Measurements from ENCODE around the gene TGFA.
"Not testable (repeated sequence)": the region's sequence is repeated elsewhere in the genome, so short reads cannot be mapped to it uniquely, and the experiment has no call there.

Gene TGFA

GRCh38 chr2:70490381-70490780 is 63.2 kb downstream of the TGFA start:
- DNase-seq, result no peak

GRCh38 chr2:70489165-70489564 is 64.5 kb downstream of the TGFA start:
- DNase-seq, result no peak

DNA sequence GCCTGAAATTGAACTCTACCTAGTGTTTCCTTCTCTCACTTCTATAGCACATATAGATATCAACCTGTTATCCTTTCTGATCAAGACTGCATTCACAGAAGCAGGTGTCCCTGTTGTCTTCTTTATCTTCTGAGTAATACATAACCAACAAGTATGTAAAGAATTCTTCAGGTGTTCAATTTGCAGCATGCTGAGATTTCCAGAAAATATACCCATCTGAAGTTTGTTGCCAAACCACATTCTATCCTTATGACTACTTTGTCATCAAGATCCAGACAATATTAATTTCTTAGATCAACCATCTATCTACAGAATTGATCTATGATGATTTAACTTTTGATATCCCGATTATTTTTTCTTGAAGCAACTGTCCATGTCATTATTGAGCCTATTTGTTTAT is 69.5 kb downstream of the TGFA start:
- DNase-seq, result no peak

DNA sequence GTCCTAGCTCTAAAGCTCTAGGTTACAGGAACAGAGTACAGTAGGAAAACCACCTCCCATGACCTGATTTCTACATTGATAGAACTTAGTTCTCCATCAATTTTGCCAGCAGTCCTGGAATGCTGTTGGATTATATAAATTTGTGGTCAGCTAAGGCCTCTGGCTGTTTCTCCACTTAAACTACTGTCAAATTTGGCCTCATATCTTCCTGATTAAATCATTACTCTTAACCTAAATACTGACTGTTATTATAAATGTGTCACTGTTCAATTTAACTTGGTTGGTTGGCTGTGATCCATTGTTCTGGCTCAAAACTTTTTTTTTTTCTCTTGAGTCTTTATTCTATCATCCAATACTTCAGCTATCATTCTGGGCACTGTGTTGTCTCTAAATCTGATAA is 71.2 kb downstream of the TGFA start:
- DNase-seq, result no peak

- no peak for DNase-seq
These were observed 73.2 kb downstream of the TGFA start for GRCh38 chr2:70480468-70480867.

GRCh38 chr2:70479816-70480215 is 73.8 kb downstream of the TGFA start:
- DNase-seq, result no peak

- no peak for DNase-seq
These were observed 76.2 kb downstream of the TGFA start for GRCh38 chr2:70477441-70477844.

GRCh38 chr2:70475266-70475665 is 78.4 kb downstream of the TGFA start:
- DNase-seq, result no peak

DNA sequence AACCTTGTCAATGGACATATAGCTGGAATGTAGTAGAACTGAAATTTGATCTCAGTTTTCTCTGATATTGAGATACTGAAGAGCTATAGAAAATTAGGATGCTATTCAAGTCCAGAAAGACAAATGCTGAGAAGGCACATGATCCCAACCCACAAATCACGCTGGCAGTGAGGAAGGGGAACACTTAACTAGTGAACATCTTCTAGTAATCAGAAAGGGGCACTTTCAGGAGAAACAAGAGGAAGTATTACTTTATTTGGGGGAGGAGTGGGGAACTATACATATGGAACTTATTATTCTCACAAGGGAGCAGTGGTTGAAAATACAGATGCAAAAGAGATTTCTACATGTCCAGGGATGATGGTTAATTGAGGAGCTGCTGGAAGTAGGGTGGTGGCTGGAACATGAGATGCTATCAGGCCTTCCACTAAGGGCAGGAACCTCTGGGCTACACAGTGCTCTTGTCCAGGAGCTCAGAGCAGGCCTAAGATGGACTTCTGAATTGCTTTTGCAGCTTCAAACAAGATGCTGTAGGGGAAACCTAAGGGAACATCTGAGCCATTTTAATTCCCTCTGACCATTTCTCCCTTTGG is 79.3 kb downstream of the TGFA start:
- DNase-seq, result no peak

GRCh38 chr2:70473101-70473722 is 80.4 kb downstream of the TGFA start:
- no peak for DNase-seq

DNA sequence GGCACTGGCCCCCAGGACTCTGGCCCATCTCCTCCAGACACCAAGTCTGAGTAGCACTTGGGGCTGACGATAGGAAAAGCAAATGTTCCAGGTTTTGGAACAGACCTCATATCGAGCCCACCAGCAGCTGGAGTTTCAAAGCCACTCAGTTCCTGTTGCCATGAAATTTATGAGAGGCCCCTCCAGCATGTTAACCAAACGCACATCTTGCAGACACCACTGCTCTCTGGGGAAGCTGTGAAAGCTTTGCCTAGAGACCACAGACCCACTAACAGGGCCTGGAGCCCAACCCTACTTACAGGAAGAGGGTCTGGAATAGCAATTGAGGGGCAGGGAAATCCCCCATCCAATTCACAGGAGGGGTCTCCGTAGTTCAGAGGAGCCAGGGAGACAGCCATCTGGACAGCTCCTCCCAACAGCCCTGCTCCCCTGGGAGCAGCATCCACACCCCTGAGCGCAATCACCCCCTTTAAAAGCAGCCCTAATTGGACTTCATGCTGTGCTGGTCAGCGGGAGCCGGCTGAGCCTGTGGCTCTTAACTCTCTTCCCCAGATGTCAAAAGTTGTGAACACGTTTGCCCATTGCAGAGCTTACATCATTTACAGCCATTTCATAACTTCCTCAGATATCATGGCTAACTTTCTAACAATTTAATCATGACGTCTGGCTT is 81.3 kb downstream of the TGFA start:
- DNase-seq, result no peak

- no peak for DNase-seq
These were observed 82.5 kb downstream of the TGFA start for GRCh38 chr2:70471129-70471528.

DNA sequence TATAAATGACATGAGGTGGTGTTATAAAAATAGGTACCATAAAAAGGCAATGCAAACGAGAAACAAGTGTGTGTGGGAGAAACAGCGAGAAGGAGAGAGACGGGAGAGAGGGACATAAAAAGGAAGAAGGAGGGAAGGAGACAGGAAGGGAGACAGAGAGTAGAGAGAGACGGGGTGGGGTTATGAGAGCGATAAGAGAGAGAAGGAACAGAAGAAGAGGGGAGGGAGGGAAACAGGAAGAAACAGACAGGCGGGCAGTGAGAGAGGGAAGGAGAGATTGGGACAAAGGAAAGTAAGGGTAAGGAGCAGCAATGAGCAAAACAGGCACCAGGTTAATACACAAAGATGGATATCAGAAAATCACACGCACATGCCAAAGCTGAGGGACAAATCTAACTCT is 83.7 kb downstream of the TGFA start:
- DNase-seq, result no peak

DNA sequence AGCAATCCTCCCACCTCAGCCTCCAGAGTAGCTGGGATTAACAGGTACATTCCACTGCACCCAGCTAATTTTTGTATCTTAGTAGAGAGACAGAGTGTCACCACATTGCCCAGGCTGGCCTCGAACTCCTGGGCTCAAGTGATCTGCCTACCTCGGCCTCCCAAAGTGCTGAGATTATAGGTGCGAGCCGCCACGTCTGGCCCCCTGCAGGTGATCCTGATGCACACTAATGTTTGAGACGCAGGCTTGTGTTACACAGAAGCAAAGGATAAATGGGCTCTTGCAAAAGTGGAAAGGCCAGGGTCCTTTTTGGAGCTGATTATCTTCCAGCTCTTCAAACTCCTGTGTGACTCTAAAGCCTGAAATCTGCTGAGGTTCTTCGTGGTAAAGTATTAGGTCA is 84.2 kb downstream of the TGFA start:
- DNase-seq, result no peak

DNA sequence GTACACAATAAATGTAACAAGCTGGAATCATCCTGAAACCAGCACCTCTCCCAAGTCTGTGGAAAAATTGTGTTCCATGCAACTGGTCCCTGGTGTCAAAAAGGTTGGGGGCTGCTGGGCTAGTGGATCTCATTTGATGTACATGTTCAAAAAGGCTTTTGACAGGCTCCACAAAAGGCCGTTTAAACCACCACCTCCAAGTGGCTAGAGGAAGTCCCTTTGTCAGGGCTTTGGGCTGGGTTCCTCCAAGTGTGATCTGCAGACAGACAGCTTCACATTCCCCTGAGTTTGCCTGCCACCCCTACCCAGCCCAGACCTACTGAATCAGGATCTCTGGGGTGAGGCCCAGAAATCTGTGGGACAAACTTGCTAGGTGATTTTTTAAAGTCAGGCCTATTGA is 84.7 kb downstream of the TGFA start:
- DNase-seq, result no peak

DNA sequence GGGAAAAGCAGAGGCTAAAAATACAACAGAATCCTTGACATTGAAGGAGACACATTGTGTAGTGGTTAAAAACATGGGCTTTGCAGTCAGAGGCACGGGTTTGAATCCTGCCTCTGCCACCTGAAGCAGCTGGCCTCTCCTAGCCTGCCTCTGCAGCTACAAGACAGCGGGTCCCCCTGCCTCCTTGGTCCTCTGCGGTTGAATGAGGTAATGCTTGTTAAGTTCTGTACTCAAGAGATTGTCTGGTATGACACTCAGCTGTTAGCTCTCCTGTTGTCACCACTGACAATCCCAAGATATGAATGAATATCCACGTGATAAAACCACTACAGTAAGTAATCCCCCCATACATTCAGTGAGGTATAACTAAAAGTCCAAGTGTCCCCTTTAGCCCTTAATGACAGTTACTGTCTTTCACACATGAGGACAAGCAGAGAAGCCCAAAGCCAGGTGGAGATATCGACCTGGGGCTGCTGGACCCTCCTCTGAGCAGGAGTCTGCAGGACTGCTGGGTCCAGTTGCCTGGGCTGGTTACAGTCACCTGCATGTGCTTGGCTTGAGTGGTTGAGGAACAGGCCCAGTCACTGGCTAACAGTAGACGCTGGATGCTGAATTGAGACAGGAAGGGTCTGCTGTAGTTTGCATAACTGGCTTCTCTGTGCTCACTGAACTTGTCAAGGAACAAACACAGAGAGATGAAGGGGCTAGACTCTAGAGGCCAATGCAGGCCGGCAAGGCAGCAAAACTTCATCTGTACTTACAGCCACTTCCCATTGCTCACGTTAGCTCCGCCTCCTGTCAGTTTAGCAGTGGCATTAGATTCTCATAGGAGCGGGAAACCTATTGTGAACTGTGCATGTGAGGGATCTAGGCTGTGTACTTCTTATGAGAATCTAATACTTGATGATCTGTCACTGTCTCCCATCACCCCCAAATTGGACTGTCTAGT is 85.5 kb downstream of the TGFA start:
- no peak for DNase-seq

GRCh38 chr2:70467237-70467636 is 86.4 kb downstream of the TGFA start:
- DNase-seq, result no peak

GRCh38 chr2:70466647-70467046 is 87.0 kb downstream of the TGFA start:
- not testable (repeated sequence) for DNase-seq

GRCh38 chr2:70463997-70464396 is 89.6 kb downstream of the TGFA start:
- DNase-seq, result no peak

GRCh38 chr2:70463581-70463980 is 90.0 kb downstream of the TGFA start:
- no peak for DNase-seq

- no peak for DNase-seq
These were observed 91.4 kb downstream of the TGFA start for GRCh38 chr2:70461981-70462876.

- no peak for DNase-seq
These were observed 92.2 kb downstream of the TGFA start for GRCh38 chr2:70461414-70461813.

All from activated CD4-positive, alpha-beta T cell treated with anti-CD3 and anti-CD28 coated beads, Interleukin-2, amount 50 U/mL, for 16 hours (primary cell).